ENCODE data around the gene BRCA1.

BRCA1 gene

DNA sequence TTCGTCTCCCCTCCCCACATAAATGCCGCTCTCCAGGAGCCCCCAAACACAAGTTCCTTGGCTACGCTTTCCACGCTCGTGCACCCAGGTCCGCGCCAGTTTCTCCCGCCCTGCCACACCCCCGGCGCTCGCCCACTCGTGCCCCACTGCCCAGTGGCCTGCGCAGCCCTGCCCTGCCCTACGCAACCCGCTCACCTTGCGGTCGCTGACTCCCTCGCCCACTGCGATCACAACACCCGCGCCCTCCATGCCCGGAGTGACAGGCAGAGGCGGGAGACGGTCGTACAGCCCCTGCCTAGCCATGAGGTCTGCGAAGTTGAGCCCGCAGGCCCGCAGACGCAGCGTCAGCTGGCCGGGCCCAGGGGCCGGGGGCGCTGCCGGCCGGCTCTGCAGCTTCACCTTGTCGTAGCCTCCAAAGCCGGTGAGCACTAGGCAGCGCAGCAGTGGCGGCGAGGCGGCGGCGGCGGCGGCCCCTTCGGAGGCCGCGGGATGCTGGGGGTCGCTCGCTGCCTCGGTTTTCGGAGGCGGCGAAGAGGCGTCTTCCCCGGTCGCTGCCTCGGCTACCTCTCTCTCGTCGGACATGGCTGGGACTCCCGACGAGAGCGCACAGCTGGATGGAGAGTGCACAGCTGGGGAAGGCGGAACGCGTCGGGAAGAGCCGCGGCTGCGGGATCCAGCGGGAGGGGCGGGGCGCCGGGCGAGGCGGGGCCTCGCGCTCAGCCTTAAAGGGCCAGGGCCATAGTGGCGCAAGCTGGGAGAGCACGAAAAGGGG is 103.2 kb downstream of the BRCA1 start, which contains the start of gene VAT1:
VAT1 (minus strand) TSS at position 645 of the 772 bp plus-strand sequence; CDS start at position 582, 63 bp downstream.
- ChIA-PET CTCF (interaction anchor here (1.2 kb wide), 1 partner anchor 11 kb away, joined by 3 read pairs; no protein-coding TSS in a partner anchor), POLR2A (interaction anchor here (1.4 kb wide), 1 partner anchor 24 kb away, joined by 3 read pairs; the partner anchor contains the start of gene RPL27)
- TF ChIP-seq, protein P1, sequence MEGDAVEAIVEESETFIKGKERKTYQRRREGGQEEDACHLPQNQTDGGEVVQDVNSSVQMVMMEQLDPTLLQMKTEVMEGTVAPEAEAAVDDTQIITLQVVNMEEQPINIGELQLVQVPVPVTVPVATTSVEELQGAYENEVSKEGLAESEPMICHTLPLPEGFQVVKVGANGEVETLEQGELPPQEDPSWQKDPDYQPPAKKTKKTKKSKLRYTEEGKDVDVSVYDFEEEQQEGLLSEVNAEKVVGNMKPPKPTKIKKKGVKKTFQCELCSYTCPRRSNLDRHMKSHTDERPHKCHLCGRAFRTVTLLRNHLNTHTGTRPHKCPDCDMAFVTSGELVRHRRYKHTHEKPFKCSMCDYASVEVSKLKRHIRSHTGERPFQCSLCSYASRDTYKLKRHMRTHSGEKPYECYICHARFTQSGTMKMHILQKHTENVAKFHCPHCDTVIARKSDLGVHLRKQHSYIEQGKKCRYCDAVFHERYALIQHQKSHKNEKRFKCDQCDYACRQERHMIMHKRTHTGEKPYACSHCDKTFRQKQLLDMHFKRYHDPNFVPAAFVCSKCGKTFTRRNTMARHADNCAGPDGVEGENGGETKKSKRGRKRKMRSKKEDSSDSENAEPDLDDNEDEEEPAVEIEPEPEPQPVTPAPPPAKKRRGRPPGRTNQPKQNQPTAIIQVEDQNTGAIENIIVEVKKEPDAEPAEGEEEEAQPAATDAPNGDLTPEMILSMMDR (IDR thresholded peaks at IDR 0.05; ENCODE audit: control extremely low read depth, extremely low read depth, low read depth, missing control alignments): no peak
- DNase-seq (ENCODE audit: extremely low spot score): peak; percentile 81

GRCh38 chr17:43020789-43021740 is 104.1 kb downstream of the BRCA1 start:
- CTCF ChIA-PET: interaction anchor here (1.2 kb wide), 1 partner anchor 10 kb away, joined by 3 read pairs; no protein-coding TSS in a partner anchor
- POLR2A ChIA-PET: interaction anchor here (0.5 to 1.4 kb wide), 3 partner anchors 9 to 124 kb away, joined by 3 read pairs; partner anchors contain the start of gene RPL27
- TF ChIP-seq, protein P1 (IDR thresholded peaks at IDR 0.05; ENCODE audit: control extremely low read depth, extremely low read depth, low read depth, missing control alignments): no peak
- DNase-seq (ENCODE audit: extremely low spot score): peak; percentile 57

GRCh38 chr17:43020030-43020621 is 105.0 kb downstream of the BRCA1 start:
- ChIA-PET CTCF (no interaction called here), POLR2A (interaction anchor here (0.5 to 1.0 kb wide), 2 partner anchors 8 to 125 kb away, joined by 3 read pairs; no protein-coding TSS in a partner anchor)
- TF ChIP-seq, protein P1 (IDR thresholded peaks at IDR 0.05; ENCODE audit: control extremely low read depth, extremely low read depth, low read depth, missing control alignments): no peak
- DNase-seq (ENCODE audit: extremely low spot score): no peak

DNA sequence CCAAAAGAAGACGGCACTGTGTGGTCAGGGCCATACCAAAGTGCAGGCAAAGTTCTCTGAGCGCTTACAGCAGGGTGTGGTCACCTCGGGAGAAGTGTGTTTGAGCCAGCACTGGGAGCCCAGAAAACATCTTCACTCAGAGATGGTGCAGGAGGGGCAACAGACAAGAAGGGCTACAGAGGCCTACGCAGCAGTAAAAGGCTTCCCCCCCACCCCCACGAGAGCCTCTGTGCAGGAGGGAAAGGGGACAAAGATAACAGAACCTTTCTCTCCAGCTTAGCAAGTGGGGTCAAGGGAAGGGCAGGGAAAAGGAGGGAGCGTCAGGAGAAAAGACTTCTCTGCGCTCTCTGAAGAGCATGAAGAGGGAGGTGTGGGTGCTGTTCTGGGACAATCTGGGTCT is 105.7 kb downstream of the BRCA1 start:
- DNase-seq (ENCODE audit: extremely low spot score): no peak
- CTCF ChIA-PET: interaction anchor here (1.0 to 2.6 kb wide), 2 partner anchors 9 to 22 kb away, joined by 3 to 6 read pairs; partner anchors contain the start of gene RPL27

GRCh38 chr17:43018932-43019331 is 106.2 kb downstream of the BRCA1 start:
- DNase-seq (ENCODE audit: extremely low spot score): no peak
- TF ChIP-seq, protein P1 (IDR thresholded peaks at IDR 0.05; ENCODE audit: control extremely low read depth, extremely low read depth, low read depth, missing control alignments): no peak
- ChIA-PET CTCF (interaction anchor here (1.0 to 2.6 kb wide), 3 partner anchors 10 to 29 kb away, joined by 3 to 6 read pairs (median 3); partner anchors contain the start of gene RPL27), POLR2A (interaction anchor here (0.6 kb wide), 2 partner anchors 11 to 187 kb away, joined by 4 read pairs; no protein-coding TSS in a partner anchor)

More for the DNA sequence above, 105.7 kb downstream of the BRCA1 start:
- TF ChIP-seq, protein P1 (IDR thresholded peaks at IDR 0.05; ENCODE audit: control extremely low read depth, extremely low read depth, low read depth, missing control alignments): no peak
- POLR2A ChIA-PET: no interaction called here
